Activated CD4-positive, alpha-beta memory T cell treated with anti-CD3 and anti-CD28 coated beads, Interleukin-2, amount 10 ng/mL, durations not matched to agents 7 days and 5 days (primary cell): Measurements from ENCODE around the gene P2RY11. TPM values are rescaled to one million over a fixed set of nuclear protein-coding genes. Genes with fewer than 3 reads are reported as not detected.
A peak's percentile ranks its signal among the peaks of the same experiment; 100 is the strongest.

Experiments
- CTCF ChIA-PET: fragments of 350-600 bp; sonication (Branson Sonifier 250); formaldehyde crosslinking; loops from one replicate; lab custom pipeline; 2021; ENCODE audit warnings: antibody characterized with exemption, inconsistent platforms; lab: Charles Lee
- POLR2A ChIA-PET: fragments of 350-600 bp; sonication (Branson Sonifier 250); formaldehyde crosslinking; loops from one replicate; lab custom pipeline; 2021; ENCODE audit warnings: antibody characterized with exemption; lab: Charles Lee
- DNase-seq: peaks from one replicate; pipeline ENCODE4 v3.0.0-alpha.2; 2020
- H3K27ac Mint-ChIP-seq: one replicate; pipeline ENCODE4 v1.8.0; 2021; ENCODE audit warnings: mild to moderate bottlenecking, mixed read lengths
- H3K27me3 Mint-ChIP-seq: one replicate; pipeline ENCODE4 v1.8.0; 2021; ENCODE audit warnings: mixed read lengths
- H3K36me3 Mint-ChIP-seq: one replicate; pipeline ENCODE4 v1.8.0; 2021; ENCODE audit warnings: low read depth, mixed read lengths
- H3K4me1 Mint-ChIP-seq: one replicate; pipeline ENCODE4 v1.8.0; 2021; ENCODE audit warnings: mixed read lengths
- H3K4me3 Mint-ChIP-seq: one replicate; pipeline ENCODE4 v1.8.0; 2021; ENCODE audit warnings: mild to moderate bottlenecking, mixed read lengths
- H3K9me3 Mint-ChIP-seq: one replicate; pipeline ENCODE4 v1.8.0; 2021; ENCODE audit warnings: mixed read lengths
- total RNA-seq, 2 experiments: library from RNA; stranded (reverse); gene quantifications; one replicate each; pipeline ENCODE4 v1.2.3, GENCODE V29; 2021

The P2RY11 gene
- total RNA-seq = 10 to 100 TPM; 33.2 to 33.5 TPM

GRCh38 chr19:10111405-10111811 is at the start of gene P2RY11:
Gene P2RY11, plus strand, starts transcription at chr19:10111693. Its CDS starts 29 bp downstream, at chr19:10111722.
- peak within 1 kb of the TSS; percentile 70 for H3K4me3 Mint-ChIP-seq
- POLR2A ChIA-PET = interaction anchor here (0.8 to 10.1 kb wide), 5 partner anchors 6 to 83 kb away, joined by 3 to 96 read pairs (median 5); partner anchors contain the start of genes ANGPTL6, DNMT1 and PPAN
- peaks cover 72% of the 10 kb centered on the region for H3K36me3 Mint-ChIP-seq
- peaks cover 74% of the 10 kb centered on the region for H3K4me1 Mint-ChIP-seq
- peak within 1 kb of the TSS; percentile 95 for H3K27ac Mint-ChIP-seq
- H3K9me3 Mint-ChIP-seq = no peaks in the 10 kb centered on the region
- CTCF ChIA-PET = interaction anchor here (1.2 to 9.3 kb wide), 3 partner anchors 9 to 180 kb away, joined by 4 to 72 read pairs (median 23); partner anchors contain the start of gene EIF3G
- no peaks in the 10 kb centered on the region for H3K27me3 Mint-ChIP-seq
- DNase-seq = peak; percentile 67

DNA sequence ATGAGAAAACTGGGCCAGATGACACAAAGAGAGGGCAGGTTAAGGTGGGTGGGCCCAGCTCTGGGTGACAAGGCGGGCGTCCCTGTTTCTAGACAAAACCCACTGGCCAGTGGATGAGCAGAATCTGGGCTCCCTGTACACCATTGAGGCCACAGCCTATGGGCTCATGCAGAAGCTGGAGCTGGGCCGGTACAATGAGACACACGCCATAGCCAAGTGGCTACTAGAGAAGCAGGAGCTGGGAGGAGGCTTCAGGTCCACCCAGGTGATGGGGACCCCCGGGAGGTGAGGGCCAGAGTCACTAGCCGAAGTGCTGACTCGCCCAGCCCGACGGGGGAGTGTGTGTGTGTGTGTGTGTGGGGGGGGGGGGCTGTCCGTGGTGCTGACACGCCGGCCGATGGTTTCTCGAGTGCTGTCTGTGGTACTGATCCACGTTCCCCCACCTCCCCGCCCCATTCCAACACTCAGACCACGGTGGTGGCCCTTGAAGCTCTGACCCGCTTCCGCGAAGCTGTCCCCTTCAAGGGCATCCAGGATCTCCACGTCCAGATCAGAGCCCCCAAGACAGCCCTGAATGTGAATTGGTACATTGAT is 49.7 kb upstream of the P2RY11 start:
- POLR2A ChIA-PET = no interaction called here
- Mint-ChIP-seq H3K27ac (no peak overlapping the region), H3K4me1 (no peaks in the 10 kb centered on the region), H3K36me3 (no peaks in the 10 kb centered on the region), H3K4me3 (no peak overlapping the region), H3K27me3 (peaks cover 9% of the 10 kb centered on the region), H3K9me3 (no peaks in the 10 kb centered on the region)
- no peak for DNase-seq
- CTCF ChIA-PET = no interaction called here

DNA sequence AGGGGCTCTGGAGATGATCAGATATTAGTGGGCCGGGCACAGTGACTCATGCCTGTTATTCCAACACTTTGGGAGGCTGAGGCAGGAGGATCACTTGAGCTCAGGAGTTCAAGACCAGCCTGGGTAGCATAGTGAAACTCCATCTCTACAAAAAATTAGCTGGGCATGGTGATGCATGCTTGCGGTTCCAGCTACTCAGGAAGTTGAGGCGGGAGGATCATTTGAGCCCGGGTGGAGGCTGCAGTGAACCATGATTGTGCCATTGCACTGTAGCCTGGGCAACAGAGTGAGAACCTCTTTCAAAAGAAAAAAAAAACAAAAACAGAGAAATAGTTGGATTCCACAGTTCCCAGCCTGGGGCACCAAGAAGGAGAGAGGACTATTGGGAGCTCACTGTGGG is 43.3 kb upstream of the P2RY11 start:
- Mint-ChIP-seq H3K36me3 (no peaks in the 10 kb centered on the region), H3K4me3 (no peak overlapping the region), H3K27me3 (peaks cover 9% of the 10 kb centered on the region), H3K4me1 (peaks cover 12% of the 10 kb centered on the region), H3K27ac (no peak overlapping the region), H3K9me3 (no peaks in the 10 kb centered on the region)
- POLR2A ChIA-PET = no interaction called here
- DNase-seq = peak; percentile 48
- CTCF ChIA-PET = interaction anchor here (0.9 to 1.6 kb wide), 2 partner anchors 28 to 181 kb away, joined by 3 to 4 read pairs; no protein-coding TSS in a partner anchor

- no peaks in the 10 kb centered on the region for H3K36me3 Mint-ChIP-seq
- H3K27me3 Mint-ChIP-seq = peaks cover 4% of the 10 kb centered on the region
- peaks cover 12% of the 10 kb centered on the region for H3K4me1 Mint-ChIP-seq
- H3K4me3 Mint-ChIP-seq = no peak overlapping the region
- no peak for DNase-seq
- peaks cover 3% of the 10 kb centered on the region for H3K9me3 Mint-ChIP-seq
- ChIA-PET POLR2A (no interaction called here), CTCF (no interaction called here)
- H3K27ac Mint-ChIP-seq = no peak overlapping the region
These were observed 42.4 kb upstream of the P2RY11 start for GRCh38 chr19:10069046-10069445.

GRCh38 chr19:10070730-10071446 is 40.6 kb upstream of the P2RY11 start:
- H3K9me3 Mint-ChIP-seq = peaks cover 5% of the 10 kb centered on the region
- POLR2A ChIA-PET = no interaction called here

GRCh38 chr19:10074153-10074552 is 37.3 kb upstream of the P2RY11 start:
- H3K36me3 Mint-ChIP-seq = no peaks in the 10 kb centered on the region

More at GRCh38 chr19:10070730-10071446, 40.6 kb upstream of the P2RY11 start:
- peaks cover 12% of the 10 kb centered on the region for H3K4me1 Mint-ChIP-seq
- CTCF ChIA-PET = no interaction called here
- no peak overlapping the region for H3K27ac Mint-ChIP-seq
- H3K27me3 Mint-ChIP-seq = peaks cover 2% of the 10 kb centered on the region
- no peak overlapping the region for H3K4me3 Mint-ChIP-seq
- H3K36me3 Mint-ChIP-seq = no peaks in the 10 kb centered on the region
- no peak for DNase-seq

DNA sequence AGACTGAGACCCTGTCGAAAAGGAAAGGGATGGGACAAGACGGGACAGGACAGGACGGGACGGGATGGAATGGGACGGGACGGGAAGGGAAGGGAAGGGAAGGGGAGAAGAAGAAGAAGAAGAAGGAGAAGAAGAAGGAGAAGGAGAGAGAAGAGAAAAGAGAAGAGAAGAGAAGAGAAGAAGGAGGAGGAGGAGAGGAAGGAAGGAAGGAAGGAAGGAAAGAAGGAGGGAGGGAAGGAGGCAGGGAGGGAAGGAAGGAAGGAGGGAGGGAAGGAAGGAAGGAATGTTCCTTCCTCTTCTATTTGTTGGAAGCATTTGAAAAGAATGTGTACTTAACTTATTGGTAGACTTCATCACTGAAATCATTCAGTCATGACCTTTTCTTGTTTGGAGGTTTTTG is 35.0 kb upstream of the P2RY11 start:
- ChIA-PET POLR2A (no interaction called here), CTCF (interaction anchor here (1.0 kb wide), 1 partner anchor 66 kb away, joined by 4 read pairs; no protein-coding TSS in a partner anchor)
- Mint-ChIP-seq H3K9me3 (peaks cover 5% of the 10 kb centered on the region), H3K27ac (no peak overlapping the region), H3K4me3 (no peak overlapping the region), H3K27me3 (peaks cover 16% of the 10 kb centered on the region), H3K4me1 (no peaks in the 10 kb centered on the region), H3K36me3 (no peaks in the 10 kb centered on the region)
- DNase-seq = no peak

More at GRCh38 chr19:10074153-10074552, 37.3 kb upstream of the P2RY11 start:
- POLR2A ChIA-PET = no interaction called here
- Mint-ChIP-seq H3K4me1 (peaks cover under 1% of the 10 kb centered on the region), H3K4me3 (no peak overlapping the region), H3K27me3 (peaks cover 15% of the 10 kb centered on the region), H3K9me3 (peaks cover 5% of the 10 kb centered on the region), H3K27ac (no peak overlapping the region)
- peak; percentile 51 for DNase-seq
- CTCF ChIA-PET = no interaction called here

DNA sequence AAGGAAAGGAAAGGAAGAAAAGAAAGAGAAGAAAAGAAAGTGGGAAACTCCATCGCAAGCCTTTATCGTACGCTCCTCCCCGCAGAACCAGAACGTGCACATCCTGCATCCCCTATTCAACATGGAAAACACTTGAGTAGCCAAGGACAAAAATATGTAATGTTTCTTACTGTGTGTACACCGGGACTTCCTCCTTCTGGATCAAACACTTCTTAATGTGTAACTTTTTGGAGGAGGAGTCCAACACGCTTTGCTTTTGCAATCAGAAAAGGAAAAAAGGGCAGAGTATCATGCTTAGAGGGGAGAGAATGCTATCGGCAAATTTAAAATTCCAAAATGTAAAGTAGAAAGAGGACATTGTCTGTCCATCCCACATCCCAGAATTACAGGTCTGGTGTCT is 33.2 kb upstream of the P2RY11 start:
- Mint-ChIP-seq H3K4me3 (no peak overlapping the region), H3K9me3 (peaks cover 5% of the 10 kb centered on the region), H3K36me3 (no peaks in the 10 kb centered on the region), H3K4me1 (no peaks in the 10 kb centered on the region), H3K27ac (no peak overlapping the region), H3K27me3 (peaks cover 16% of the 10 kb centered on the region)
- CTCF ChIA-PET = no interaction called here
- no peak for DNase-seq
- POLR2A ChIA-PET = no interaction called here

GRCh38 chr19:10079031-10079453 is 32.5 kb upstream of the P2RY11 start:
- CTCF ChIA-PET = no interaction called here
- Mint-ChIP-seq H3K36me3 (no peaks in the 10 kb centered on the region), H3K27me3 (peaks cover 16% of the 10 kb centered on the region), H3K9me3 (peaks cover 2% of the 10 kb centered on the region), H3K4me1 (no peaks in the 10 kb centered on the region), H3K4me3 (no peak overlapping the region), H3K27ac (no peak overlapping the region)
- POLR2A ChIA-PET = interaction anchor here (0.7 kb wide), 1 partner anchor 1203 kb away, joined by 3 read pairs; no protein-coding TSS in a partner anchor
- DNase-seq = no peak

DNA sequence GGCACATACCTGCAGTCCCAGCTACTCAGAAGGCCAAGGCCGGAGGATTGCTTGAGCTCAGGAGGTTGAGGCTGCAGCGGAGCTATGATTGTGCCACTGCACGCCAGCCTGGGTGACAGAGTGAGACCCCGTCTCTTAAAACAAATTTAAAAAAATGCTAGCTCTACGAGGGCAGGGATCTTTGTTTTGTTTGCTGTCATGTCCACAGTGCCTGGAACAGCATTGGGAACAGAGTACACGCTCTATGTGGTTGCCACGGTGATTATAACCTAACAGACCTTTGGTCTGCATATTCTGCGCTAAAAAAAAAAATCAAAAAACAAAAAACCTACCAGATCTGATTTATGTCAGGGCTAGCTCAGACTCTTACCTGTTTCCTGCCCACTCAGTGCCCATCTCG is 27.6 kb upstream of the P2RY11 start:
- CTCF ChIA-PET = interaction anchor here (0.5 to 1.1 kb wide), 2 partner anchors 15 to 29 kb away, joined by 3 to 4 read pairs; no protein-coding TSS in a partner anchor
- peak overlapping the region; percentile 7 for H3K27ac Mint-ChIP-seq

GRCh38 chr19:10084803-10085202 is 26.7 kb upstream of the P2RY11 start:
- Mint-ChIP-seq H3K36me3 (peaks cover 19% of the 10 kb centered on the region), H3K9me3 (no peaks in the 10 kb centered on the region), H3K4me1 (peaks cover 14% of the 10 kb centered on the region), H3K4me3 (peak overlapping the region; percentile 85), H3K27ac (peak overlapping the region; percentile 16), H3K27me3 (peaks cover 3% of the 10 kb centered on the region)
- POLR2A ChIA-PET = interaction anchor here (0.6 to 4.6 kb wide), 4 partner anchors 11 to 1277 kb away, joined by 3 to 21 read pairs (median 4); no protein-coding TSS in a partner anchor
- no peak for DNase-seq
- CTCF ChIA-PET = interaction anchor here (1.1 kb wide), 1 partner anchor 14 kb away, joined by 3 read pairs; no protein-coding TSS in a partner anchor

More for the DNA sequence above, 27.6 kb upstream of the P2RY11 start:
- H3K9me3 Mint-ChIP-seq = no peaks in the 10 kb centered on the region
- peaks cover 10% of the 10 kb centered on the region for H3K36me3 Mint-ChIP-seq
- H3K27me3 Mint-ChIP-seq = peaks cover 3% of the 10 kb centered on the region
- POLR2A ChIA-PET = interaction anchor here (1.5 to 4.6 kb wide), 3 partner anchors 12 to 152 kb away, joined by 3 to 21 read pairs (median 4); no protein-coding TSS in a partner anchor
- peaks cover 13% of the 10 kb centered on the region for H3K4me1 Mint-ChIP-seq
- no peak for DNase-seq
- no peak overlapping the region for H3K4me3 Mint-ChIP-seq

GRCh38 chr19:10085641-10086590 is 25.6 kb upstream of the P2RY11 start, which contains the start of gene SHFL:
Gene SHFL, plus strand, starts transcription at chr19:10086317. Its CDS starts 111 bp downstream, at chr19:10086428.
- CTCF ChIA-PET = no interaction called here
- no peaks in the 10 kb centered on the region for H3K9me3 Mint-ChIP-seq
- POLR2A ChIA-PET = interaction anchor here (1.8 to 4.6 kb wide), 2 partner anchors 10 to 19 kb away, joined by 4 to 21 read pairs; no protein-coding TSS in a partner anchor
- peak; percentile 90 for DNase-seq
- peak within 1 kb of the TSS; percentile 74 for H3K27ac Mint-ChIP-seq
- peaks cover 19% of the 10 kb centered on the region for H3K4me1 Mint-ChIP-seq
- peak within 1 kb of the TSS; percentile 85 for H3K4me3 Mint-ChIP-seq
- peaks cover 25% of the 10 kb centered on the region for H3K36me3 Mint-ChIP-seq
- H3K27me3 Mint-ChIP-seq = no peaks in the 10 kb centered on the region
